ENCODE measurements around the gene UGGT1. TPM values are rescaled to one million over a fixed set of nuclear protein-coding genes. Genes with fewer than 3 reads are reported as not detected.

The UGGT1 gene
- total RNA-seq, 1 donor, result 108 TPM

GRCh38 chr2:128103407-128103806 lies 12.4 kb downstream of the UGGT1 start:
- no peak for TF ChIP-seq CTCF (IDR thresholded peaks at IDR 0.05; ENCODE audit: insufficient read depth, low read length)
- H3K4me3 ChIP-seq (ENCODE audit: low read depth, low read length), result no peak overlapping the region

DNA sequence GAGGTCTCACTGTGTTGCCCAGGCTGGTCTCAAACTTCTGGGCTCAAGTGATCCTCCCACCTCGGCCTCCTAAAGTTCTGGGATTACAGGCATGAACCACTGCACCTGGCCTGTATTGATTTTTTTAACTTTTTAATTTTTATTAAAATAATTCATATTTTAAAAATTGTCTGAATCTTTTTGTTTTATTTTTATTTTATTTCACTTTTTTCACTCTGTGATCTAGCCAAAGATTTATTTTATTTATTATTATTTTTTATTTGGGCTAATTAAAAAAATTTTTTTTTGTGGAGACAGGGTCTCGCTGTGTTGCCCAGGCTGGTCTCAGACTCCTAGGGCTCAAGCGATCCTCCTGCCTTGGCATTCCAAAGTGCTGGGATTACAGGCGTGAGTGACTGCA lies 14.1 kb downstream of the UGGT1 start:
- H3K4me3 ChIP-seq (ENCODE audit: low read depth, low read length), result no peak overlapping the region
- DNase-seq (ENCODE audit: low read depth), result no peak
- TF ChIP-seq CTCF (IDR thresholded peaks at IDR 0.05; ENCODE audit: insufficient read depth, low read length), result no peak

More at GRCh38 chr2:128103407-128103806, 12.4 kb downstream of the UGGT1 start:
- DNase-seq (ENCODE audit: low read depth), result no peak

GRCh38 chr2:128108166-128108565 lies 17.2 kb downstream of the UGGT1 start:
- no peak for DNase-seq (ENCODE audit: low read depth)
- no peak overlapping the region for H3K4me3 ChIP-seq (ENCODE audit: low read depth, low read length)
- TF ChIP-seq CTCF (IDR thresholded peaks at IDR 0.05; ENCODE audit: insufficient read depth, low read length), result no peak

- no peak for TF ChIP-seq CTCF (IDR thresholded peaks at IDR 0.05; ENCODE audit: insufficient read depth, low read length)
- DNase-seq (ENCODE audit: low read depth), result no peak
- H3K4me3 ChIP-seq (ENCODE audit: low read depth, low read length), result no peak overlapping the region
These were observed 18.2 kb downstream of the UGGT1 start for GRCh38 chr2:128109243-128109642.

- DNase-seq (ENCODE audit: low read depth), result no peak
- H3K4me3 ChIP-seq (ENCODE audit: low read depth, low read length), result no peak overlapping the region
- TF ChIP-seq CTCF (IDR thresholded peaks at IDR 0.05; ENCODE audit: insufficient read depth, low read length), result no peak
These were observed 25.1 kb downstream of the UGGT1 start for GRCh38 chr2:128115921-128116623.

DNA sequence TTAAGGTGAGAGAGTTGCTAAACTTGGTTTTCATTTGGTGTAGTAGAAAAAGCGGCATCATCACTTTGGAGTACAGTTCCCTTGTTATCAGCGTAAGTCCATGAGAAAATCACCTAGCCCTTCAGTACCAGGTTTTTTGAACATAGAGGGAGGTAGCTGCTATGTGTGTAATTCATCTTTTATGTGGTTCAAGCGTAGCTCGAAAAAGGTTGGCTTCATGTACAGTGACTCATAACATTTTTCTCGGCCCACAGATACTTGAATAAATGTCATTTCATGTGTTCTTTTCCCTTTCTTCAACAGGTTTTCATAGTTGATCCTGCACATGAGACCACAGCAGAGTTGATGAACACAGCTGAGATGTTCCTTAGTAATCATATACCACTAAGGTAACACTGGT lies 43.6 kb downstream of the UGGT1 start:
- TF ChIP-seq CTCF (IDR thresholded peaks at IDR 0.05; ENCODE audit: insufficient read depth, low read length), result no peak
- H3K4me3 ChIP-seq (ENCODE audit: low read depth, low read length), result no peak overlapping the region
- no peak for DNase-seq (ENCODE audit: low read depth)

Measured in fibroblast of the aortic adventitia (primary cell).